HCT116 (cell line): ENCODE results near the gene KATNAL1. TPM values are rescaled to one million over a fixed set of nuclear protein-coding genes. Genes with fewer than 3 reads are reported as not detected.
"Not testable (repeated sequence)": the region's sequence is repeated elsewhere in the genome, so short reads cannot be mapped to it uniquely, and the experiment has no call there.

ENCODE experiments used
- ATAC-seq: fragments of 200-7000 bp; cut with Tn5 transposase; 2 replicates; pipeline ENCODE4 v1.9.1; 2020; ENCODE audit warnings: mild to moderate bottlenecking, moderate library complexity
- BruUV-seq: library from RNA; stranded (reverse); fragments of 400-500 nt; replicated peaks from 2 replicates; lab custom pipeline; 2021; lab: Mats Ljungman, UMichigan
- CTCF ChIA-PET: fragments of 300-600 bp; sonication (Branson Sonifier 250); formaldehyde crosslinking; loops from one replicate; lab custom pipeline; 2021; ENCODE audit warnings: antibody characterized with exemption; lab: Charles Lee
- POLR2A ChIA-PET: fragments of 300-600, 350-600 bp; sonication (Branson Sonifier 250); formaldehyde crosslinking; loops from one replicate; lab custom pipeline; 2021; ENCODE audit warnings: antibody characterized with exemption; lab: Charles Lee
- RAD21 ChIA-PET, 2 experiments: fragments of 300-600 bp; sonication (Branson Sonifier 250); formaldehyde crosslinking; loops; one replicate each; lab custom pipeline; 2023; ENCODE audit warnings: low total read pairs in 2 of 2; ENCODE audit not compliant: uncharacterized antibody in 2 of 2, unreplicated experiment in 2 of 2, low non-redundant PET in 1 of 2; lab: Charles Lee
- DNase-seq: peaks from one replicate; pipeline ENCODE4 v3.0.0-alpha.2; 2010; ENCODE audit warnings: low read depth, low spot score
- H2AFZ ChIP-seq: fragments of 200-600 bp; shearing (Covaris generic), sonication (generic); 2 replicates; pipeline ENCODE4 v1.6.1; 2017; ENCODE audit warnings: low read depth, mixed run types, mixed read lengths, antibody characterized with exemption, low read length; ENCODE audit not compliant: poor library complexity, severe bottlenecking
- H3K27ac ChIP-seq: 2 replicates; pipeline ENCODE4 v1.5.1; 2012; ENCODE audit warnings: low read depth, low read length
- H3K27me3 ChIP-seq: fragments of 200-600 bp; sonication (generic); 2 replicates; pipeline ENCODE4 v1.6.1; 2016; ENCODE audit warnings: mixed run types, low read length, mixed read lengths; ENCODE audit not compliant: insufficient read depth
- H3K36me3 ChIP-seq, 2 experiments: fragments of 200-500 bp in 1 of 2; fragments of 200-600 bp in 1 of 2; sonication (Bioruptor generic) in 1 of 2; sonication (generic) in 1 of 2; 2 replicates each; pipeline versions ENCODE4 v1.5.1 to v1.6.1; 2014 to 2016; ENCODE audit warnings: low read length in 2 of 2, inconsistent platforms in 1 of 2, mixed read lengths in 1 of 2, mixed run types in 1 of 2; ENCODE audit not compliant: insufficient read depth in 2 of 2, control insufficient read depth in 1 of 2
- H3K4me1 ChIP-seq, 2 experiments: fragments of 200-600 bp in 1 of 2; sonication (generic) in 1 of 2; 2 replicates each; pipeline versions ENCODE4 v1.5.1 to v1.6.1; 2012 to 2017; ENCODE audit warnings: low read length in 2 of 2, inconsistent platforms in 1 of 2, mild to moderate bottlenecking in 1 of 2, mixed read lengths in 1 of 2, mixed run types in 1 of 2, moderate library complexity in 1 of 2; ENCODE audit not compliant: insufficient read depth in 2 of 2, control insufficient read depth in 1 of 2
- H3K4me2 ChIP-seq: fragments of 200-600 bp; sonication (generic); 2 replicates; pipeline ENCODE4 v1.6.1; 2017; ENCODE audit warnings: mixed run types, low read length, mixed read lengths
- H3K4me3 ChIP-seq, 2 experiments: fragments of 200-600 bp in 1 of 2; sonication (generic) in 1 of 2; replicated peaks in 1 of 2; 2 replicates each; pipeline ENCODE4 v1.5.1; 2011 to 2016; ENCODE audit warnings: low read length in 2 of 2, control low read depth in 1 of 2, low read depth in 1 of 2, mild to moderate bottlenecking in 1 of 2, mixed read lengths in 1 of 2, mixed run types in 1 of 2
- H3K79me2 ChIP-seq: fragments of 200-600 bp; sonication (generic); 2 replicates; pipeline ENCODE4 v1.6.1; 2017; ENCODE audit warnings: mild to moderate bottlenecking, mixed run types, low read length, moderate library complexity, mixed read lengths; ENCODE audit not compliant: insufficient read depth
- H3K9ac ChIP-seq: fragments of 200-600 bp; sonication (generic); 2 replicates; pipeline ENCODE4 v1.6.1; 2016; ENCODE audit warnings: low read length, mixed read lengths
- H3K9me2 ChIP-seq: fragments of 200-600 bp; sonication (generic), shearing (Covaris generic); 2 replicates; pipeline ENCODE4 v1.6.1; 2017; ENCODE audit warnings: mixed run types, mild to moderate bottlenecking, moderate library complexity; ENCODE audit not compliant: insufficient read depth
- H3K9me3 ChIP-seq, 2 experiments: fragments of 200-500 bp in 1 of 2; fragments of 200-600 bp in 1 of 2; sonication (Bioruptor generic) in 1 of 2; sonication (generic) in 1 of 2; 2 replicates each; pipeline ENCODE4 v1.6.1; 2014 to 2017; ENCODE audit warnings: low read length in 2 of 2, mixed read lengths in 2 of 2, inconsistent platforms in 1 of 2, low read depth in 1 of 2, mild to moderate bottlenecking in 1 of 2, mixed run types in 1 of 2, moderate library complexity in 1 of 2; ENCODE audit not compliant: control insufficient read depth in 1 of 2, insufficient read depth in 1 of 2
- H4K20me1 ChIP-seq: fragments of 200-600 bp; sonication (generic), shearing (Covaris generic); 2 replicates; pipeline ENCODE4 v1.6.1; 2017; ENCODE audit warnings: mixed run types, mild to moderate bottlenecking, moderate library complexity; ENCODE audit not compliant: insufficient read depth
- CBX3 ChIP-seq: IDR thresholded peaks from 2 replicates; pipeline ENCODE4 v1.6.1; 2012; ENCODE audit warnings: low read depth
- CEBPB ChIP-seq: IDR thresholded peaks from 2 replicates; pipeline ENCODE4 v1.6.1; 2012; ENCODE audit warnings: low read depth
- FOSL1 ChIP-seq: IDR thresholded peaks from 2 replicates; pipeline ENCODE4 v1.6.1; 2012; ENCODE audit warnings: low read depth
- YY1 ChIP-seq: IDR thresholded peaks from 2 replicates; pipeline ENCODE4 v1.6.1; 2011; ENCODE audit warnings: low read length, low read depth, moderate library complexity, mild to moderate bottlenecking; ENCODE audit not compliant: insufficient replicate concordance; ENCODE audit errors: extremely low read depth
- ZFX ChIP-seq: fragments of 450-650 bp; IDR thresholded peaks from 2 replicates; pipeline ENCODE4 v1.6.1; 2017
- intact Hi-C: fragments of 100-400 bp; cut with micrococcal nuclease; formaldehyde crosslinking; loops from 2 replicates; pipeline ENCODE4 v1.10.0; 2022
- total RNA-seq: library from RNA; stranded (reverse); gene quantifications from one replicate; pipeline ENCODE4 v1.2.1, GENCODE V29; 2021; ENCODE audit not compliant: unreplicated experiment

The KATNAL1 gene
- total RNA-seq, 1 experiment from 2014 or later, result 17.3 TPM

GRCh38 chr13:30266756-30267155 lies 40.6 kb downstream of the KATNAL1 start:
- H3K9me3 ChIP-seq, result no peaks in the 10 kb centered on the region
- RAD21 ChIA-PET, result no interaction called here
- no peak overlapping the region for H3K9ac ChIP-seq
- H3K36me3 ChIP-seq, result no peaks in the 10 kb centered on the region
- H3K4me2 ChIP-seq, result no peak overlapping the region
- no peak for ATAC-seq
- TF ChIP-seq CEBPB (no peak), CBX3 (no peak), YY1 (no peak), ZFX (no peak), FOSL1 (no peak)
- BruUV-seq, result no TSS peak
- no peaks in the 10 kb centered on the region for H3K4me1 ChIP-seq
- no peaks in the 10 kb centered on the region for H3K27me3 ChIP-seq
- CTCF ChIA-PET, result no interaction called here
- no peak overlapping the region for H2AFZ ChIP-seq
- H4K20me1 ChIP-seq, result no peaks in the 10 kb centered on the region
- intact Hi-C loops, result no loop called here
- peaks cover 16% of the 10 kb centered on the region; the same call in 1 of the 2 replicates for H3K79me2 ChIP-seq
- H3K9me2 ChIP-seq, result no peaks in the 10 kb centered on the region
- H3K27ac ChIP-seq, result no peak overlapping the region
- H3K4me3 ChIP-seq, result no peak overlapping the region
- DNase-seq, result no peak
- POLR2A ChIA-PET, result no interaction called here

GRCh38 chr13:30259149-30259733 lies 48.1 kb downstream of the KATNAL1 start:
- H3K9me2 ChIP-seq, CTCF ChIA-PET, H3K9ac ChIP-seq, H3K27ac ChIP-seq, H3K27me3 ChIP-seq, H2AFZ ChIP-seq, BruUV-seq, H3K36me3 ChIP-seq, RAD21 ChIA-PET, H4K20me1 ChIP-seq, H3K4me2 ChIP-seq, ATAC-seq, POLR2A ChIA-PET, H3K79me2 ChIP-seq, H3K4me3 ChIP-seq, DNase-seq, H3K9me3 ChIP-seq: not testable (repeated sequence)
- intact Hi-C loops, result loop anchor here (5.0 kb wide), 1 partner anchor 83 kb away; no protein-coding TSS in a partner anchor
- H3K4me1 ChIP-seq, result peaks cover 9 to 16% of the 10 kb centered on the region in 2 experiments; a peak in 2 of 4 replicates
